CD4-positive, CD25-positive, alpha-beta regulatory T cell (primary cell): ENCODE measurements around the gene BRINP1. TPM values are rescaled to one million over a fixed set of nuclear protein-coding genes. Genes with fewer than 3 reads are reported as not detected.
A peak's percentile ranks its signal among the peaks of the same experiment; 100 is the strongest.

Experiments
- ATAC-seq, 2 donors: fragments of 150-1000 bp; cut with Tn5 transposase; one replicate each; pipeline ENCODE4 v1.10.0; 2021; ENCODE audit warnings: low read depth in 2 of 2, moderate number of reproducible peaks in 2 of 2, moderate library complexity in 1 of 2
- DNase-seq, 3 donors: peaks; one replicate each; pipeline versions ENCODE4 v3.0.0 to v3.0.0-alpha.2; 2012 to 2022; ENCODE audit warnings: mixed read lengths in 1 of 3
- H3K27ac ChIP-seq: one replicate; pipeline ENCODE4 v1.7.0; 2013; ENCODE audit warnings: mild to moderate bottlenecking, low read length; ENCODE audit not compliant: insufficient read depth, poor library complexity, severe bottlenecking
- H3K27me3 ChIP-seq: one replicate; pipeline ENCODE4 v1.7.0; 2013; ENCODE audit warnings: low read length; ENCODE audit not compliant: control insufficient read depth, insufficient read depth
- H3K36me3 ChIP-seq: one replicate; pipeline ENCODE4 v1.7.0; 2013; ENCODE audit warnings: mild to moderate bottlenecking, low read length, moderate library complexity; ENCODE audit not compliant: control insufficient read depth, insufficient read depth
- H3K4me1 ChIP-seq: 2 replicates; pipeline ENCODE4 v1.7.0; 2013; ENCODE audit warnings: mild to moderate bottlenecking, low read length; ENCODE audit not compliant: insufficient read depth, control insufficient read depth, poor library complexity, severe bottlenecking
- H3K4me3 ChIP-seq: one replicate; pipeline ENCODE4 v1.7.0; 2013; ENCODE audit warnings: low read depth, mild to moderate bottlenecking, low read length, moderate library complexity
- H3K9me3 ChIP-seq, 2 experiments: 1 replicate in 1 of 2; 2 replicates in 1 of 2; pipeline ENCODE4 v1.7.0; 2013; ENCODE audit warnings: low read length in 2 of 2, mild to moderate bottlenecking in 1 of 2, moderate library complexity in 1 of 2; ENCODE audit not compliant: control insufficient read depth in 2 of 2
- H3K27ac Mint-ChIP-seq, 3 donors: one replicate each; pipeline ENCODE4 v1.8.0; 2020 to 2022; ENCODE audit warnings: mild to moderate bottlenecking in 3 of 3, mixed read lengths in 3 of 3, moderate library complexity in 2 of 3
- H3K27me3 Mint-ChIP-seq: one replicate; pipeline ENCODE4 v1.8.0; 2022; ENCODE audit warnings: mild to moderate bottlenecking, mixed read lengths
- H3K36me3 Mint-ChIP-seq: one replicate; pipeline ENCODE4 v1.8.0; 2020; ENCODE audit warnings: mixed read lengths
- H3K4me1 Mint-ChIP-seq, 4 donors: one replicate each; pipeline ENCODE4 v1.8.0; 2020 to 2022; ENCODE audit warnings: mixed read lengths in 4 of 4, mild to moderate bottlenecking in 1 of 4
- H3K4me3 Mint-ChIP-seq, 4 donors: one replicate each; pipeline ENCODE4 v1.8.0; 2020 to 2022; ENCODE audit warnings: mild to moderate bottlenecking in 4 of 4, mixed read lengths in 4 of 4, moderate library complexity in 3 of 4
- H3K9me3 Mint-ChIP-seq, 7 donors: one replicate each; pipeline ENCODE4 v1.8.0; 2020 to 2022; ENCODE audit warnings: mixed read lengths in 7 of 7, mild to moderate bottlenecking in 3 of 7, moderate library complexity in 2 of 7
- polyA plus RNA-seq, 4 donors: library from polyadenylated mRNA; unstranded; fragments of 300-500 nt; fragmentation: Illumina TruSeq; gene quantifications; one replicate each; pipeline ENCODE4 v1.2.3, GENCODE V29; 2021
- total RNA-seq: library from RNA; stranded (reverse); gene quantifications from one replicate; pipeline ENCODE4 v1.2.3, GENCODE V29; 2022

BRINP1 gene
- total and polyA plus RNA-seq, 5 donors from 2014 or later = not detected

DNA sequence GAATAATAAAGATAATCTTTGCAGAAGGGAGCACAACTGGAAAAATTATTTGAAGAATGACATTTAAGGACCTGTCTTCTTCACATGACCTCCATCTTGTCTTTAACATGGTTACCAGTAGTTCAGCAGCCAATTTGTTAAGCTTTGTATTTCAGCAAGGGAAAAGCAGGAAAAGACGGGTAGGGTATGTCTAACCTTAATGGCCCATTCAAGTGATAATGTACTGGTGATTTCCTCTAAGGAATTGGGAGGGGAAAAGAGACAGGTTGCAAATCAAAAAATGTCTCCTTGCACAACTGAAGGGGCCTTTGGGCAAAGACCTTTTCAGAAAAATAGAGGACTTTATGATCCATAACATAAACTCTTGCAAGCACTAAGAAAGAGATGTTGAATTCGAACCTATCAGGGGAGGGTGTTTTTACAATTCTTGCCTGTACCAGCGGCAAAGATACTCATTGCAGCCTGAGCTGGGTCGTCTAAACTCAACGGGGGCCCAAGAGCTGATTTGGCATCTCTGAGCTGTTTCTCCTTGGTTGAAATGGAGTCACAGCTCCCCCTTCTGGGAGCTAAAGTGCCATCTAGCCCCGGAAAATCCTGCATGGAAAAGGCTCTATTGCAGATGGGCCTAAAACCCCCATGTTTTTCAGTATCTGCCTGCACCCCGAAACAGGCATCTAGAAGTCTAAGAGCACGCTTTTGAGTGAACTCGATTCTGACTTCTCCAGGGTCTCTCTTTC is 3.8 kb downstream of the BRINP1 start:
- peaks cover 18% of the 10 kb centered on the region for H3K27me3 Mint-ChIP-seq
- no peak for ATAC-seq
- H3K36me3 Mint-ChIP-seq = no peaks in the 10 kb centered on the region
- no peaks in the 10 kb centered on the region for H3K36me3 ChIP-seq
- H3K4me3 ChIP-seq = no peak overlapping the region
- peaks cover 4% of the 10 kb centered on the region for H3K27me3 ChIP-seq
- H3K27ac Mint-ChIP-seq = no peak overlapping the region
- no peaks in the 10 kb centered on the region for H3K4me1 ChIP-seq
- no peak overlapping the region for H3K4me3 Mint-ChIP-seq
- peaks cover 0 to 4% of the 10 kb centered on the region in 2 experiments for H3K9me3 ChIP-seq
- no peaks in the 10 kb centered on the region for H3K4me1 Mint-ChIP-seq
- peaks cover 5 to 16% (median 9%) of the 10 kb centered on the region in 7 donors for H3K9me3 Mint-ChIP-seq
- peak in 1 of 3 donors; percentile 1 for DNase-seq
- no peak overlapping the region for H3K27ac ChIP-seq

DNA sequence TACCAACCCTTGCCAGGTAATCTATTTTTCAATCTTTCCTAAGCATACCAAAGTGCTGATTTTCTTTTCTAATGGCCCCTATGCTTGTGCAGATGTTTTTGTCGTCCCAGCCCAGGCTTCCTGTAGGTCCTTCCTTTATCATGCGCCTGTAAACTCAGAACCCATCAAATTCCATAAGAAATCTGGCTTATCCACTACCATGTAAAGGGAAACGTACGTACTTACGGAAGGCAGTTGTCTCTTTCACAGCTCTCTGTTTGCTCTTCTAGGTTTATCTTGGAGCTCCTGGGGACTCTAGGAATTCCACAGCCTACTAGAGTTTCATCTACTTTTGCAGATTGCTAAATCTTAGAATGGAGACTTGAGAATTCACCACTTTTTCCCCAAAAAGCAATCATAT is 9.0 kb downstream of the BRINP1 start:
- Mint-ChIP-seq H3K27me3 (no peaks in the 10 kb centered on the region), H3K4me3 (no peak overlapping the region)

GRCh38 chr9:119357336-119358096 is 11.7 kb downstream of the BRINP1 start:
- Mint-ChIP-seq H3K4me3 (no peak overlapping the region), H3K27ac (no peak overlapping the region), H3K27me3 (no peaks in the 10 kb centered on the region), H3K9me3 (peaks cover 0 to 10% (median 3%) of the 10 kb centered on the region in 7 donors), H3K36me3 (no peaks in the 10 kb centered on the region), H3K4me1 (no peaks in the 10 kb centered on the region)
- DNase-seq (no peak), ATAC-seq (no peak)
- Histone ChIP-seq H3K4me3 (no peak overlapping the region), H3K9me3 (no peaks in the 10 kb centered on the region), H3K36me3 (no peaks in the 10 kb centered on the region), H3K4me1 (no peaks in the 10 kb centered on the region), H3K27ac (no peak overlapping the region), H3K27me3 (no peaks in the 10 kb centered on the region)

More for the DNA sequence above, 9.0 kb downstream of the BRINP1 start:
- H3K4me1 ChIP-seq = no peaks in the 10 kb centered on the region
- H3K27ac ChIP-seq = no peak overlapping the region
- peaks cover 2 to 14% (median 9%) of the 10 kb centered on the region in 7 donors for H3K9me3 Mint-ChIP-seq
- no peaks in the 10 kb centered on the region for H3K36me3 ChIP-seq
- H3K27me3 ChIP-seq = no peaks in the 10 kb centered on the region
- H3K27ac Mint-ChIP-seq = no peak overlapping the region
- no peaks in the 10 kb centered on the region for H3K9me3 ChIP-seq
- ATAC-seq = no peak
- H3K4me3 ChIP-seq = no peak overlapping the region
- no peaks in the 10 kb centered on the region for H3K4me1 Mint-ChIP-seq
- no peaks in the 10 kb centered on the region for H3K36me3 Mint-ChIP-seq
- no peak for DNase-seq

DNA sequence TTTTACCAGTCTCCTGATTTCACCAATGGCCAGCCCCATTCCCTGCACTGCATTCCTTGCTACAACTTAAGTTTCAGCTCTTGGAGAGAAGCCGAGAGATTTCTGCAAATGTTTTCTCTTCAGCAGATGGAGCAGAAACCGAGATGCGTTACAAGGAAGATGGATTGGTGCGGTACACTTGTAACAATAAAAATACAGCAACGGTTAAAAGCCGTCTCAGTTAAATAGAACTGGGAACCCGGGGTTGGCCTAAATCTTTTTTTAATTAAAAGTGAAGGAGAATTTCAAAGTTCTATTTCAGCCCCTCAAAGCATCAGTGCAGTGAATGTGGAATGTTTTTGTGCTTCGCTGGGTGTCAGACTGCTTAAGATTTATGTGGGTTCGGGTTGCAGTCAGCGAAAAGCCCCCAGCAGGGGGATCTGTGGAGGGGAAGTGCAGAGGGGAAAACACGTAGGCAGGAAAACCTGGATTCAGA is 19.8 kb downstream of the BRINP1 start:
- Histone ChIP-seq H3K4me3 (no peak overlapping the region), H3K27me3 (no peaks in the 10 kb centered on the region), H3K4me1 (no peaks in the 10 kb centered on the region), H3K36me3 (no peaks in the 10 kb centered on the region), H3K27ac (no peak overlapping the region), H3K9me3 (no peaks in the 10 kb centered on the region)
- Mint-ChIP-seq H3K27me3 (no peaks in the 10 kb centered on the region), H3K36me3 (no peaks in the 10 kb centered on the region), H3K4me3 (no peak overlapping the region), H3K9me3 (peaks cover 0 to 7% (median 2%) of the 10 kb centered on the region in 7 donors), H3K27ac (no peak overlapping the region), H3K4me1 (no peaks in the 10 kb centered on the region)
- ATAC-seq (no peak), DNase-seq (no peak)

- Histone ChIP-seq H3K9me3 (no peaks in the 10 kb centered on the region), H3K4me1 (no peaks in the 10 kb centered on the region), H3K27me3 (no peaks in the 10 kb centered on the region), H3K27ac (no peak overlapping the region), H3K4me3 (no peak overlapping the region), H3K36me3 (no peaks in the 10 kb centered on the region)
- no peak for ATAC-seq
- Mint-ChIP-seq H3K4me1 (no peaks in the 10 kb centered on the region), H3K27me3 (no peaks in the 10 kb centered on the region), H3K36me3 (no peaks in the 10 kb centered on the region), H3K4me3 (no peak overlapping the region), H3K27ac (no peak overlapping the region), H3K9me3 (peaks cover 0 to 8% (median 4%) of the 10 kb centered on the region in 7 donors)
- no peak for DNase-seq
Measured at GRCh38 chr9:119343059-119343990, 25.9 kb downstream of the BRINP1 start.

GRCh38 chr9:119339056-119339455 is 30.2 kb downstream of the BRINP1 start:
- Mint-ChIP-seq H3K36me3 (no peaks in the 10 kb centered on the region), H3K27ac (no peak overlapping the region), H3K9me3 (peaks cover 0 to 10% (median 5%) of the 10 kb centered on the region in 7 donors), H3K27me3 (no peaks in the 10 kb centered on the region), H3K4me1 (no peaks in the 10 kb centered on the region), H3K4me3 (no peak overlapping the region)
- no peaks in the 10 kb centered on the region for H3K4me1 ChIP-seq
- H3K27me3 ChIP-seq = no peaks in the 10 kb centered on the region
- peaks cover 0 to 2% of the 10 kb centered on the region in 2 experiments for H3K9me3 ChIP-seq
- no peak for DNase-seq
- no peaks in the 10 kb centered on the region for H3K36me3 ChIP-seq
- no peak for ATAC-seq
- no peak overlapping the region for H3K27ac ChIP-seq
- H3K4me3 ChIP-seq = no peak overlapping the region

DNA sequence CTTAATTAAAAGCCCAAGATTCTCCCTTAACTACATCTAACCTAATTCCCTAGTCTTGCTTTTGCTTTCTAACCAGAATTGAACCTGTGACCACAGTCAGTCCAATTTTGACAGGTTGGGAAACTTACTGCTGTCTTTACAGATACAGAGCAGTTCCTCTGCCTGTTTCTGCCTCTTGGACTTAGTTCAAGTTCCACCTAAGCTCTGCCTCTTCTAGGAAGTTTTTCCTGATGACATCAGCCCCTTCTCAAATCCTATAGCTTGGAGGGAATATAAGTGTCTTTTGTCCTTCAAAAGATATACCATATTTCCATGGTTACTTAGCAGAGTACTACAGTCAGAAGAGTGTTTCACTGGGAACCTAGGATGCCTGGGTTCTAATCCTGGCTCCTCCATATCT is 31.7 kb downstream of the BRINP1 start:
- Histone ChIP-seq H3K36me3 (no peaks in the 10 kb centered on the region), H3K9me3 (peaks cover 0 to 2% of the 10 kb centered on the region in 2 experiments), H3K27me3 (no peaks in the 10 kb centered on the region), H3K4me1 (no peaks in the 10 kb centered on the region), H3K27ac (no peak overlapping the region), H3K4me3 (no peak overlapping the region)
- Mint-ChIP-seq H3K4me1 (no peaks in the 10 kb centered on the region), H3K9me3 (peaks cover 0 to 9% (median 5%) of the 10 kb centered on the region in 7 donors), H3K27me3 (no peaks in the 10 kb centered on the region), H3K36me3 (no peaks in the 10 kb centered on the region), H3K4me3 (no peak overlapping the region), H3K27ac (no peak overlapping the region)
- ATAC-seq (no peak), DNase-seq (no peak)
